Endodermal cell (in vitro differentiated cells): ENCODE results near the gene KRTAP12-4. TPM values are rescaled to one million over a fixed set of nuclear protein-coding genes. Genes with fewer than 3 reads are reported as not detected.

Experiments
- DNase-seq: peaks from one replicate; pipeline ENCODE4 v3.0.0-alpha.2; 2017
- H3K27ac ChIP-seq: 2 replicates; pipeline ENCODE4 v1.5.1; 2013; ENCODE audit warnings: mild to moderate bottlenecking, low read depth, low read length, moderate library complexity
- H3K27me3 ChIP-seq: 2 replicates; pipeline ENCODE4 v1.6.1; 2013; ENCODE audit warnings: mild to moderate bottlenecking, low read length, moderate library complexity; ENCODE audit not compliant: insufficient read depth, control insufficient read depth, poor library complexity, severe bottlenecking
- H3K36me3 ChIP-seq: 2 replicates; pipeline ENCODE4 v1.7.0; 2013; ENCODE audit warnings: mild to moderate bottlenecking, low read length, moderate library complexity; ENCODE audit not compliant: control insufficient read depth, insufficient read depth
- H3K4me1 ChIP-seq: one replicate; pipeline ENCODE4 v1.7.0; 2013; ENCODE audit warnings: low read length; ENCODE audit not compliant: control insufficient read depth, insufficient read depth
- H3K4me3 ChIP-seq: 2 replicates; pipeline ENCODE4 v1.5.1; 2013; ENCODE audit warnings: mild to moderate bottlenecking, low read length, moderate library complexity
- H3K9ac ChIP-seq: 2 replicates; pipeline ENCODE4 v1.6.1; 2013; ENCODE audit warnings: mild to moderate bottlenecking, low read length, moderate library complexity; ENCODE audit not compliant: poor library complexity, severe bottlenecking; ENCODE audit errors: extremely low read depth
- H3K9me3 ChIP-seq: 2 replicates; pipeline ENCODE4 v1.6.1; 2013; ENCODE audit warnings: mild to moderate bottlenecking, low read length, moderate library complexity; ENCODE audit not compliant: control insufficient read depth
- H3K27ac Mint-ChIP-seq: 2 replicates; pipeline ENCODE4 v1.8.0; 2020; ENCODE audit warnings: mixed read lengths
- H3K27me3 Mint-ChIP-seq: 2 replicates; pipeline ENCODE4 v1.8.0; 2021; ENCODE audit warnings: mild to moderate bottlenecking, mixed read lengths; ENCODE audit not compliant: insufficient read depth
- H3K36me3 Mint-ChIP-seq: 2 replicates; pipeline ENCODE4 v1.8.0; 2020; ENCODE audit warnings: low read depth, mixed read lengths
- H3K4me1 Mint-ChIP-seq: 2 replicates; pipeline ENCODE4 v1.8.0; 2020; ENCODE audit warnings: mixed read lengths
- H3K4me3 Mint-ChIP-seq: 2 replicates; pipeline ENCODE4 v1.8.0; 2020; ENCODE audit warnings: mild to moderate bottlenecking, moderate library complexity, mixed read lengths
- H3K9me3 Mint-ChIP-seq: 2 replicates; pipeline ENCODE4 v1.8.0; 2020; ENCODE audit warnings: mild to moderate bottlenecking, mixed read lengths
- CTCF ChIP-seq: fragments of 200-600 bp; sonication (generic); conservative IDR thresholded peaks from 2 replicates; pipeline ENCODE4 v1.5.0; 2021; ENCODE audit warnings: antibody characterized with exemption, mild to moderate bottlenecking
- WGBS, 2 experiments: methylation state at CpG; one replicate each; pipeline versions ENCODE4 v1.1.5 to v1.1.7; 2013; ENCODE audit warnings: missing lambda C conversion rate in 2 of 2, mixed read lengths in 1 of 2; ENCODE audit not compliant: insufficient coverage in 1 of 2, insufficient read length in 1 of 2; 5-methylcytosine and 5-hydroxymethylcytosine counted together
- total RNA-seq, 2 donors: library from RNA; stranded (reverse); fragmentation: NEBNext Ultra II Directional in 1 of 2; extraction: Animal tissue kit (Norgen Biotek cat#: 25700) in 1 of 2; gene quantifications; 2 replicates in 1 of 2; 3 replicates in 1 of 2; pipeline ENCODE4 v1.2.1, GENCODE V29; 2021

KRTAP12-4 gene
- total RNA-seq, 2 donors from 2014 or later, result not detected

DNA sequence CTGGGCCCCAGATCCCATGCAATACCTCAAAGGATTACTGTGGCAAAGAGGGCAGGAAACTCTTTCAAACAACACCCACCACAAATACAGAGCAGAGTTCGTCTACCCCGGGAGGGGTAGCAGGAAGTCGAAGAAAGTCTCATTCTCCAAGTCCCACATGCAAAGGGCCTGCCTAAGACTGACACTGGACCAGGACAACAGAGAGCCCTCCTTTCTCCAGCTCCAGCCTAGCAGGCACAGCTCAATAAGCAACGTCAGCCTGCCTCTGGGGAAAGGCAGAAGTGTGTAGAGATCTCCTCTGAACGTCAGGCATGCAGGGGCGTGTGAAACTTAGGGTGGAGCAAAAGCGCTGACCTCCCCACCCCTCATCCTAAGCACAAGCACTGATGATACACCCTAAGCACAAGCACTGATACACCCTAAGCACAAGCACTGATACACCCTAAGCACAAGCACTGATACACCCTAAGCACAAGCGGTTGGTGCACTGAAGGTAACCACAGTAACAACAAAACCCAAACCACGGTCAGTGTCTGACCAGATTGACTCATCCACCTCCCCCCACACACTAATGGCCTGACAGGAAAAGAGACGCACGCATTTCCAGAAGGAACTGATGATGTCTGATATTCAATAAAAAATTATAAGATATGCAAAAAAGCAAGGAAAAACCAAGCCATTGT, 4.6 kb upstream of the KRTAP12-4 start:
- H3K4me3 ChIP-seq, result no peak overlapping the region
- Mint-ChIP-seq H3K36me3 (no peaks in the 10 kb centered on the region), H3K27ac (no peak overlapping the region), H3K9me3 (peaks cover 13% of the 10 kb centered on the region), H3K27me3 (no peaks in the 10 kb centered on the region), H3K4me1 (peaks cover 10% of the 10 kb centered on the region), H3K4me3 (no peak overlapping the region)
- peaks cover 6% of the 10 kb centered on the region for H3K9me3 ChIP-seq
- 86 to 93% methylated on average over 7 to 9 of the region's 11 CpGs for WGBS, 2 experiments
- no peak overlapping the region for H3K9ac ChIP-seq
- H3K4me1 ChIP-seq, result no peaks in the 10 kb centered on the region
- H3K36me3 ChIP-seq, result no peaks in the 10 kb centered on the region
- H3K27me3 ChIP-seq, result no peaks in the 10 kb centered on the region
- no peak overlapping the region for H3K27ac ChIP-seq
- TF ChIP-seq CTCF, result no peak
- no peak for DNase-seq

- peaks cover 6% of the 10 kb centered on the region for H3K9me3 ChIP-seq
- DNase-seq, result no peak
- H3K27me3 Mint-ChIP-seq, result peaks cover 4% of the 10 kb centered on the region
These were observed 4.1 kb upstream of the KRTAP12-4 start for GRCh38 chr21:44658541-44658910.

DNA sequence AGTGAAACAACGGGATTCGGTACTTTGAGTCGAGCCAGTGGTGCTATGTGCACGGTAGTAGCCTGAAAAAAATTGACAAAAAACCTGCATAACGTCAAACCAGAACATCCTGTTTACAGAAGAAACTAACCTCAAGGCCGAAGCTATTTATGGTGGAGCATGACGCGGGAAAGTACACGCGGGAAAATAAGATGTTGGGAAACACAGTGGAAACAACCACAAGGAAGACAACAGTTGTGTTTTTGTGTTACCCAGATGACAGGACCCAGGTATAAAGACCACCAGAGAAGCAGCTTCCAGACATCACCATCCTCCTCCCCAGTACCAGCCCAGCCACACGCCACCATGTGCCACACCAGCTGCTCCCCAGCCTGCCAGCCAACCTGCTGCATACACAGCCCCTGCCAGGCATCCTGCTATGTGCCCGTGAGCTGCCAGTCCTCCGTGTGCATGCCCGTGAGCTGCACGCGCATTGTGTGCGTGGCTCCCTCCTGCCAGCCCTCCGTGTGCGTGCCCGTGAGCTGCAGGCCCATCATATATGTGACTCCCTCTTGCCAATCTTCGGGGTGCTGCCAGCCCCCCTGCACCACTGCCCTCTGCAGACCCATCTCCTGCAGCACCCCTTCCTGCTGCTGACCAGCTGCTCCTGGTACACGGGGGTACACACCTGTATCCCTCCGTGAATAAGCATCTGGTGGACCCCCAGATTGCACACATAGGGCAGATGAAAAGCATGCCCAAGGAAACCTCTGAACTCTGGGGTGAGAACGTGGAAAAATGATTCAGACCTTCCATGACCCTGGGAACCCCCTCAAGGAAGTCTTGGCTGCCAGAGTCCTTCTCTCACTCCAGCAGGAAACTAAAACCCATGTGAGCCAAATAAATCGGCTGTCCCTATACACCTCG, 3.4 kb upstream of the KRTAP12-4 start, which contains the start of gene KRTAP12-3:
Gene KRTAP12-3, plus strand, starts transcription at position 298 of the 906 bp plus-strand sequence. Its CDS starts 48 bp downstream, at position 346.
- H3K36me3 ChIP-seq, result no peaks in the 10 kb centered on the region
- Mint-ChIP-seq H3K27me3 (peaks cover 4% of the 10 kb centered on the region), H3K4me3 (no peak within 1 kb of the TSS), H3K36me3 (no peaks in the 10 kb centered on the region), H3K4me1 (peaks cover 10% of the 10 kb centered on the region), H3K27ac (no peak within 1 kb of the TSS), H3K9me3 (peaks cover 16% of the 10 kb centered on the region)
- DNase-seq, result no peak
- H3K27ac ChIP-seq, result no peak within 1 kb of the TSS
- TF ChIP-seq CTCF, result no peak
- H3K4me1 ChIP-seq, result no peaks in the 10 kb centered on the region
- H3K4me3 ChIP-seq, result no peak within 1 kb of the TSS
- peaks cover 6% of the 10 kb centered on the region for H3K9me3 ChIP-seq
- H3K27me3 ChIP-seq, result no peaks in the 10 kb centered on the region
- 86 to 92% methylated on average over 26 of the region's 26 CpGs for WGBS, 2 experiments
- no peak within 1 kb of the TSS for H3K9ac ChIP-seq

More at GRCh38 chr21:44658541-44658910, 4.1 kb upstream of the KRTAP12-4 start:
- Histone ChIP-seq H3K36me3 (no peaks in the 10 kb centered on the region), H3K9ac (no peak overlapping the region), H3K27me3 (no peaks in the 10 kb centered on the region), H3K4me1 (no peaks in the 10 kb centered on the region), H3K4me3 (no peak overlapping the region), H3K27ac (no peak overlapping the region)
- peaks cover 13% of the 10 kb centered on the region for H3K9me3 Mint-ChIP-seq
- WGBS, 2 experiments, result 89% methylated on average over 5 of the region's 5 CpGs; no CpG with 5 or more reads in 1 of the 2 experiments
- peaks cover 10% of the 10 kb centered on the region for H3K4me1 Mint-ChIP-seq
- no peak for TF ChIP-seq CTCF
- H3K27ac Mint-ChIP-seq, result no peak overlapping the region
- H3K36me3 Mint-ChIP-seq, result no peaks in the 10 kb centered on the region
- H3K4me3 Mint-ChIP-seq, result no peak overlapping the region
